ENCODE data around the gene SEC23IP. TPM values are rescaled to one million over a fixed set of nuclear protein-coding genes. Genes with fewer than 3 reads are reported as not detected.

SEC23IP gene
- total and polyA plus RNA-seq, 7 experiments from 2014 or later: 34.8 to 68.3 (median 45.1) TPM

- H3K9me3 Mint-ChIP-seq: peaks cover 0 to 2% (median 0%) of the 10 kb centered on the region in 11 donors
- POLR2A ChIA-PET: interaction anchor here (0.6 kb wide), 1 partner anchor 796 kb away, joined by 3 read pairs; no protein-coding TSS in a partner anchor
- Histone ChIP-seq H3K4me3 (ENCODE audit: low read length) (no peak overlapping the region), H3K27ac (ENCODE audit: low read depth, low read length) (no peak overlapping the region), H3K4me1 (ENCODE audit: control insufficient read depth in 2 of 2, insufficient read depth in 2 of 2, low read length in 2 of 2) (no peaks in the 10 kb centered on the region), H3K36me3 (ENCODE audit: control insufficient read depth in 2 of 3, insufficient read depth in 3 of 3, low read length in 3 of 3) (no peaks in the 10 kb centered on the region), H3K9me3 (ENCODE audit: control insufficient read depth in 2 of 3, low read length in 3 of 3) (no peaks in the 10 kb centered on the region), H3K27me3 (ENCODE audit: control insufficient read depth in 2 of 2, insufficient read depth in 2 of 2, low read length in 2 of 2) (no peaks in the 10 kb centered on the region)
- no peak for ATAC-seq
- no peaks in the 10 kb centered on the region for H3K4me1 Mint-ChIP-seq
- H3K4me3 Mint-ChIP-seq: no peak overlapping the region
- peaks cover 4 to 28% (median 8%) of the 10 kb centered on the region in 5 donors for H3K27me3 Mint-ChIP-seq
- no peaks in the 10 kb centered on the region for H3K36me3 Mint-ChIP-seq
- intact Hi-C loops (cut with micrococcal nuclease): no loop called here
- CTCF ChIA-PET: no interaction called here
- no peak overlapping the region for H3K27ac Mint-ChIP-seq
- no peak for DNase-seq
Measured at GRCh38 chr10:119976421-119976820, 83.9 kb downstream of the SEC23IP start.

- no peak overlapping the region for H3K4me3 ChIP-seq (ENCODE audit: low read length)
- ATAC-seq: no peak
- intact Hi-C loops (cut with micrococcal nuclease): no loop called here
- ChIA-PET POLR2A (no interaction called here), CTCF (interaction anchor here (0.5 kb wide), 1 partner anchor 1282 kb away, joined by 4 read pairs; no protein-coding TSS in a partner anchor)
- H3K4me1 ChIP-seq (ENCODE audit: control insufficient read depth in 2 of 2, insufficient read depth in 2 of 2, low read length in 2 of 2): no peaks in the 10 kb centered on the region
- no peak for DNase-seq
- Mint-ChIP-seq H3K27me3 (peaks cover 0 to 15% (median 8%) of the 10 kb centered on the region in 5 donors), H3K36me3 (no peaks in the 10 kb centered on the region), H3K4me3 (no peak overlapping the region), H3K4me1 (no peaks in the 10 kb centered on the region), H3K9me3 (peaks cover 0 to 3% (median 0%) of the 10 kb centered on the region in 11 donors), H3K27ac (no peak overlapping the region)
- no peaks in the 10 kb centered on the region for H3K36me3 ChIP-seq (ENCODE audit: control insufficient read depth in 2 of 3, insufficient read depth in 3 of 3, low read length in 3 of 3)
- H3K9me3 ChIP-seq (ENCODE audit: control insufficient read depth in 2 of 3, low read length in 3 of 3): no peaks in the 10 kb centered on the region
- H3K27me3 ChIP-seq (ENCODE audit: control insufficient read depth in 2 of 2, insufficient read depth in 2 of 2, low read length in 2 of 2): no peaks in the 10 kb centered on the region
- no peak overlapping the region for H3K27ac ChIP-seq (ENCODE audit: low read depth, low read length)
Measured at GRCh38 chr10:119980956-119981750, 88.6 kb downstream of the SEC23IP start.

GRCh38 chr10:119981826-119982225 is 89.3 kb downstream of the SEC23IP start:
- no peak for ATAC-seq

GRCh38 chr10:119988333-119988732 is 95.8 kb downstream of the SEC23IP start:
- intact Hi-C loops (cut with micrococcal nuclease): no loop called here
- Mint-ChIP-seq H3K36me3 (no peaks in the 10 kb centered on the region), H3K27me3 (peaks cover 10 to 31% (median 19%) of the 10 kb centered on the region in 5 donors), H3K9me3 (peaks cover 0 to 8% (median 3%) of the 10 kb centered on the region in 11 donors), H3K4me3 (no peak overlapping the region), H3K4me1 (no peaks in the 10 kb centered on the region), H3K27ac (no peak overlapping the region)
- Histone ChIP-seq H3K27ac (ENCODE audit: low read depth, low read length) (no peak overlapping the region), H3K27me3 (ENCODE audit: control insufficient read depth in 2 of 2, insufficient read depth in 2 of 2, low read length in 2 of 2) (no peaks in the 10 kb centered on the region), H3K4me1 (ENCODE audit: control insufficient read depth in 2 of 2, insufficient read depth in 2 of 2, low read length in 2 of 2) (no peaks in the 10 kb centered on the region), H3K4me3 (ENCODE audit: low read length) (no peak overlapping the region), H3K36me3 (ENCODE audit: control insufficient read depth in 2 of 3, insufficient read depth in 3 of 3, low read length in 3 of 3) (no peaks in the 10 kb centered on the region), H3K9me3 (ENCODE audit: control insufficient read depth in 2 of 3, low read length in 3 of 3) (no peaks in the 10 kb centered on the region)
- ATAC-seq (no peak), DNase-seq (no peak)
- CTCF ChIA-PET: no interaction called here
- POLR2A ChIA-PET: no interaction called here

More at GRCh38 chr10:119981826-119982225, 89.3 kb downstream of the SEC23IP start:
- no peaks in the 10 kb centered on the region for H3K36me3 ChIP-seq (ENCODE audit: control insufficient read depth in 2 of 3, insufficient read depth in 3 of 3, low read length in 3 of 3)
- H3K4me3 Mint-ChIP-seq: no peak overlapping the region
- no peak overlapping the region for H3K4me3 ChIP-seq (ENCODE audit: low read length)
- no peaks in the 10 kb centered on the region for H3K36me3 Mint-ChIP-seq
- intact Hi-C loops (cut with micrococcal nuclease): no loop called here
- no peak overlapping the region for H3K27ac Mint-ChIP-seq
- H3K27me3 Mint-ChIP-seq: peaks cover 0 to 12% (median 8%) of the 10 kb centered on the region in 5 donors
- no peak for DNase-seq
- peaks cover 0 to 6% (median 0%) of the 10 kb centered on the region in 11 donors for H3K9me3 Mint-ChIP-seq
- H3K4me1 ChIP-seq (ENCODE audit: control insufficient read depth in 2 of 2, insufficient read depth in 2 of 2, low read length in 2 of 2): no peaks in the 10 kb centered on the region
- no peak overlapping the region for H3K27ac ChIP-seq (ENCODE audit: low read depth, low read length)
- ChIA-PET POLR2A (no interaction called here), CTCF (interaction anchor here (0.5 kb wide), 1 partner anchor 1282 kb away, joined by 4 read pairs; no protein-coding TSS in a partner anchor)
- no peaks in the 10 kb centered on the region for H3K9me3 ChIP-seq (ENCODE audit: control insufficient read depth in 2 of 3, low read length in 3 of 3)
- no peaks in the 10 kb centered on the region for H3K27me3 ChIP-seq (ENCODE audit: control insufficient read depth in 2 of 2, insufficient read depth in 2 of 2, low read length in 2 of 2)
- no peaks in the 10 kb centered on the region for H3K4me1 Mint-ChIP-seq

GRCh38 chr10:119989966-119990365 is 97.4 kb downstream of the SEC23IP start:
- ChIA-PET POLR2A (no interaction called here), CTCF (no interaction called here)
- peaks cover 6 to 35% (median 19%) of the 10 kb centered on the region in 5 donors for H3K27me3 Mint-ChIP-seq
- ATAC-seq: no peak
- no peaks in the 10 kb centered on the region for H3K9me3 ChIP-seq (ENCODE audit: control insufficient read depth in 2 of 3, low read length in 3 of 3)
- H3K4me3 Mint-ChIP-seq: no peak overlapping the region
- H3K4me1 ChIP-seq (ENCODE audit: control insufficient read depth in 2 of 2, insufficient read depth in 2 of 2, low read length in 2 of 2): no peaks in the 10 kb centered on the region
- H3K9me3 Mint-ChIP-seq: peaks cover 0 to 9% (median 0%) of the 10 kb centered on the region in 11 donors
- H3K36me3 ChIP-seq (ENCODE audit: control insufficient read depth in 2 of 3, insufficient read depth in 3 of 3, low read length in 3 of 3): no peaks in the 10 kb centered on the region
- H3K4me1 Mint-ChIP-seq: no peaks in the 10 kb centered on the region
- no peaks in the 10 kb centered on the region for H3K27me3 ChIP-seq (ENCODE audit: control insufficient read depth in 2 of 2, insufficient read depth in 2 of 2, low read length in 2 of 2)
- DNase-seq: no peak
- intact Hi-C loops (cut with micrococcal nuclease): no loop called here
- H3K4me3 ChIP-seq (ENCODE audit: low read length): no peak overlapping the region
- no peak overlapping the region for H3K27ac Mint-ChIP-seq
- no peak overlapping the region for H3K27ac ChIP-seq (ENCODE audit: low read depth, low read length)
- no peaks in the 10 kb centered on the region for H3K36me3 Mint-ChIP-seq

- no peak for DNase-seq
- Mint-ChIP-seq H3K9me3 (peaks cover 0 to 19% (median 8%) of the 10 kb centered on the region in 11 donors), H3K4me3 (no peak overlapping the region), H3K36me3 (peaks cover 0 to 5% (median 0%) of the 10 kb centered on the region in 5 donors), H3K4me1 (no peaks in the 10 kb centered on the region), H3K27me3 (peaks cover 10 to 35% (median 26%) of the 10 kb centered on the region in 5 donors), H3K27ac (no peak overlapping the region)
- ChIA-PET CTCF (no interaction called here), POLR2A (no interaction called here)
- no peaks in the 10 kb centered on the region for H3K4me1 ChIP-seq (ENCODE audit: control insufficient read depth in 2 of 2, insufficient read depth in 2 of 2, low read length in 2 of 2)
- H3K4me3 ChIP-seq (ENCODE audit: low read length): no peak overlapping the region
- H3K9me3 ChIP-seq (ENCODE audit: control insufficient read depth in 2 of 3, low read length in 3 of 3): no peaks in the 10 kb centered on the region
- H3K36me3 ChIP-seq (ENCODE audit: control insufficient read depth in 2 of 3, insufficient read depth in 3 of 3, low read length in 3 of 3): no peaks in the 10 kb centered on the region
- no peak overlapping the region for H3K27ac ChIP-seq (ENCODE audit: low read depth, low read length)
- intact Hi-C loops (cut with micrococcal nuclease): no loop called here
- no peak for ATAC-seq
- H3K27me3 ChIP-seq (ENCODE audit: control insufficient read depth in 2 of 2, insufficient read depth in 2 of 2, low read length in 2 of 2): no peaks in the 10 kb centered on the region
Measured at GRCh38 chr10:119991066-119991465, 98.5 kb downstream of the SEC23IP start.

- Histone ChIP-seq H3K27ac (ENCODE audit: low read depth, low read length) (no peak overlapping the region), H3K27me3 (ENCODE audit: control insufficient read depth in 2 of 2, insufficient read depth in 2 of 2, low read length in 2 of 2) (no peaks in the 10 kb centered on the region), H3K36me3 (ENCODE audit: control insufficient read depth in 2 of 3, insufficient read depth in 3 of 3, low read length in 3 of 3) (no peaks in the 10 kb centered on the region), H3K4me3 (ENCODE audit: low read length) (no peak overlapping the region), H3K4me1 (ENCODE audit: control insufficient read depth in 2 of 2, insufficient read depth in 2 of 2, low read length in 2 of 2) (no peaks in the 10 kb centered on the region), H3K9me3 (ENCODE audit: control insufficient read depth in 2 of 3, low read length in 3 of 3) (no peaks in the 10 kb centered on the region)
- H3K27ac Mint-ChIP-seq: no peak overlapping the region
- H3K9me3 Mint-ChIP-seq: peaks cover 2 to 25% (median 13%) of the 10 kb centered on the region in 11 donors
- no peak overlapping the region for H3K4me3 Mint-ChIP-seq
- ATAC-seq (no peak), DNase-seq (no peak)
- POLR2A ChIA-PET: no interaction called here
- H3K36me3 Mint-ChIP-seq: peaks cover 0 to 9% (median 5%) of the 10 kb centered on the region in 5 donors
- CTCF ChIA-PET: interaction anchor here (0.6 kb wide), 1 partner anchor 29 kb away, joined by 3 read pairs; no protein-coding TSS in a partner anchor
- intact Hi-C loops (cut with micrococcal nuclease): no loop called here
- H3K4me1 Mint-ChIP-seq: no peaks in the 10 kb centered on the region
- peaks cover 10 to 35% (median 30%) of the 10 kb centered on the region in 5 donors for H3K27me3 Mint-ChIP-seq
Measured at GRCh38 chr10:119991816-119992215, 99.3 kb downstream of the SEC23IP start.

Measured in naive thymus-derived CD4-positive, alpha-beta T cell (primary cell).